Smooth muscle cell of bladder (primary cell): ENCODE data around the gene FAM181B. TPM values are rescaled to one million over a fixed set of nuclear protein-coding genes. Genes with fewer than 3 reads are reported as not detected.

Source experiments
- total RNA-seq: library from RNA; depleted of rRNA; stranded (reverse); fragments of >200 nt; gene quantifications from 2 replicates; pipeline ENCODE4 v1.2.3, GENCODE V29; 2014

FAM181B gene, protein sequence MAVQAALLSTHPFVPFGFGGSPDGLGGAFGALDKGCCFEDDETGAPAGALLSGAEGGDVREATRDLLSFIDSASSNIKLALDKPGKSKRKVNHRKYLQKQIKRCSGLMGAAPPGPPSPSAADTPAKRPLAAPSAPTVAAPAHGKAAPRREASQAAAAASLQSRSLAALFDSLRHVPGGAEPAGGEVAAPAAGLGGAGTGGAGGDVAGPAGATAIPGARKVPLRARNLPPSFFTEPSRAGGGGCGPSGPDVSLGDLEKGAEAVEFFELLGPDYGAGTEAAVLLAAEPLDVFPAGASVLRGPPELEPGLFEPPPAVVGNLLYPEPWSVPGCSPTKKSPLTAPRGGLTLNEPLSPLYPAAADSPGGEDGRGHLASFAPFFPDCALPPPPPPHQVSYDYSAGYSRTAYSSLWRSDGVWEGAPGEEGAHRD
- total RNA-seq: under 0.01 TPM in 1 of 2 replicates, not detected in the other

DNA sequence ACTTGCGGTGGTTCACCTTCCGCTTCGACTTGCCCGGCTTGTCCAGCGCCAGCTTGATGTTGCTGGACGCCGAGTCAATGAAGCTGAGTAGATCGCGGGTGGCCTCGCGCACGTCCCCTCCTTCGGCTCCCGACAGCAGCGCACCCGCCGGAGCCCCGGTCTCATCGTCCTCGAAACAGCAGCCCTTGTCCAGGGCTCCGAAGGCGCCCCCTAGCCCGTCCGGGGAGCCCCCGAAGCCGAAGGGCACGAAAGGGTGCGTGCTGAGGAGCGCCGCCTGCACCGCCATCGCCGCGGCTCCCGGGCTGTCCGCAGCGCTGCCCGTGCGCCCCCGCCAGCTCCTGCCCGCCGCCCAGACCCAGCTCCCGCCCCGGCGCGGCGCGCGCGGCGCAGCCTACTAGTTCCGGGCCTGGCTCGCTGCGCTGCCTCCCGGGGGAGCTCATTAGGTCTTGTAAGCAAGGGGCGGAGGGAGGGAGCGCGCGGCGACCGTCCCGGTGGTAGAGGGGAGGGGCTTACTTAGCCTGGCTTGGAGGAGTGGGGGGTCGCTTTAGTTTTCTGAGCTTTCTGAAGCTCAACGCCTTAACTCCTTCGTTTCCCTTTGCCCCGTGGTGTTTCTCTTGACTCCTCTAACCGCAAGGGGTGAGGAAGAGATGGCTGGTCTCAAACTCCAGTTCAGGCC is at the start of gene FAM181B:
Gene FAM181B (minus strand): TSS at position 421 of the 676 bp plus-strand sequence. CDS start 135 bp downstream, at position 286.

Other genes starting within 250 kb of the FAM181B start
- gene PRCP, start 166.6 kb upstream of the FAM181B start, total RNA-seq: 43.1 and 82.3 TPM in 2 replicates
- gene DDIAS, start 167.9 kb upstream of the FAM181B start, total RNA-seq: 0.28 and 0.65 TPM in 2 replicates